Effector memory CD8-positive, alpha-beta T cell (primary cell): ENCODE data around the gene CALCB.
"Not testable (repeated sequence)": the region's sequence is repeated elsewhere in the genome, so short reads cannot be mapped to it uniquely, and the experiment has no call there.

Experiments
- ATAC-seq: fragments of 150-1000 bp; cut with Tn5 transposase; replicated peaks from 2 replicates; pipeline ENCODE4 v1.10.0; 2021; ENCODE audit warnings: mild to moderate bottlenecking, moderate library complexity
- DNase-seq, 3 experiments: peaks; one replicate each; pipeline ENCODE4 v3.0.0; 2021
- H3K27ac Mint-ChIP-seq, 2 donors: one replicate each; pipeline ENCODE4 v1.8.0; 2022; ENCODE audit warnings: mild to moderate bottlenecking in 2 of 2, mixed read lengths in 2 of 2, moderate library complexity in 2 of 2
- H3K27me3 Mint-ChIP-seq, 2 donors: one replicate each; pipeline ENCODE4 v1.8.0; 2022; ENCODE audit warnings: mixed read lengths in 2 of 2
- H3K36me3 Mint-ChIP-seq: one replicate; pipeline ENCODE4 v1.8.0; 2022; ENCODE audit warnings: mild to moderate bottlenecking, moderate library complexity, mixed read lengths; ENCODE audit not compliant: insufficient read depth
- H3K4me1 Mint-ChIP-seq, 2 donors: one replicate each; pipeline ENCODE4 v1.8.0; 2022; ENCODE audit warnings: low read depth in 2 of 2, mixed read lengths in 2 of 2
- H3K4me3 Mint-ChIP-seq, 2 donors: one replicate each; pipeline ENCODE4 v1.8.0; 2022; ENCODE audit warnings: mild to moderate bottlenecking in 2 of 2, mixed read lengths in 2 of 2, moderate library complexity in 2 of 2
- H3K9me3 Mint-ChIP-seq, 2 donors: one replicate each; pipeline ENCODE4 v1.8.0; 2022; ENCODE audit warnings: mixed read lengths in 2 of 2

The CALCB gene

DNA sequence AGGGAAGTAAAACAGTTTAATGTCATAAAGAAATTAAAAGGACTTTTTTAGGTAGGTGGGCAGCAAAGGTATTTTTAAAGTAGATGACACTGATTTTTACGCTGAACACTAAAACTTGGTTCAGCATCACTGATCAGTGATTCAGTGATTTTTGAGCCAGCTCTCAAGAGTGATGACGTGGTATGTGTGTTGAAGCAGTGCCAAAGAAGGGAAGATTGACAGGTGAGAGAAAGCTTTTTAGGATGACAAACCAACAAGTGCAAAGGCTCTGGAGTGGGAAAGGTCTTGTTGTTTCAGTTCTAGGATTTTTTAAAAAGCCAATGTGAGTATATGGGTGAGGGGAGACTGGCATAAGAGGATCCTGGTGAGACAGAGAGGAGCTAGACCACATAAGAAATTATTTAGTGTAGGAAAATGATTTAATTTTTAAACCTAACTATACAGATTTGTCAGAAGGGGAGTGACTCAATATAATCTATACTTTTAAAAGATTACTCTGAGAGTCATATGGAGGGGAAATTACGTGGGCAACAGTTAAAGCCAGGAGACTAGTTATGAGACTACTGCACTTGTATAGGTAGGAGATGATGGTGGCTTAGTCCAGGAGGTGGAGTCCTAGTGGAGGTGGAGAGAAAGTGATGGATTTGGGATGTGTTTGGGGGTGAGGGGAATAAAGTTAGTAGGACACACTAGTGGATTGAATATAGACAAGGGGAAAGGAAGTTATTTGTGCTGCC, 17.6 kb upstream of the CALCB start:
- no peak for ATAC-seq
- Mint-ChIP-seq H3K4me3 (no peak overlapping the region), H3K4me1 (no peaks in the 10 kb centered on the region), H3K9me3 (no peaks in the 10 kb centered on the region), H3K27me3 (peaks cover 29 to 37% of the 10 kb centered on the region in 2 donors), H3K27ac (no peak overlapping the region), H3K36me3 (no peaks in the 10 kb centered on the region)
- DNase-seq, result no peak

- ATAC-seq, result no peak
- H3K27ac Mint-ChIP-seq, result no peak overlapping the region
- no peak for DNase-seq
- no peaks in the 10 kb centered on the region for H3K36me3 Mint-ChIP-seq
- no peaks in the 10 kb centered on the region for H3K4me1 Mint-ChIP-seq
- H3K9me3 Mint-ChIP-seq, result no peaks in the 10 kb centered on the region
- H3K27me3 Mint-ChIP-seq, result peaks cover 29 to 32% of the 10 kb centered on the region in 2 donors
- H3K4me3 Mint-ChIP-seq, result no peak overlapping the region
Observed at GRCh38 chr11:15057329-15057728, 16.1 kb upstream of the CALCB start.

DNA sequence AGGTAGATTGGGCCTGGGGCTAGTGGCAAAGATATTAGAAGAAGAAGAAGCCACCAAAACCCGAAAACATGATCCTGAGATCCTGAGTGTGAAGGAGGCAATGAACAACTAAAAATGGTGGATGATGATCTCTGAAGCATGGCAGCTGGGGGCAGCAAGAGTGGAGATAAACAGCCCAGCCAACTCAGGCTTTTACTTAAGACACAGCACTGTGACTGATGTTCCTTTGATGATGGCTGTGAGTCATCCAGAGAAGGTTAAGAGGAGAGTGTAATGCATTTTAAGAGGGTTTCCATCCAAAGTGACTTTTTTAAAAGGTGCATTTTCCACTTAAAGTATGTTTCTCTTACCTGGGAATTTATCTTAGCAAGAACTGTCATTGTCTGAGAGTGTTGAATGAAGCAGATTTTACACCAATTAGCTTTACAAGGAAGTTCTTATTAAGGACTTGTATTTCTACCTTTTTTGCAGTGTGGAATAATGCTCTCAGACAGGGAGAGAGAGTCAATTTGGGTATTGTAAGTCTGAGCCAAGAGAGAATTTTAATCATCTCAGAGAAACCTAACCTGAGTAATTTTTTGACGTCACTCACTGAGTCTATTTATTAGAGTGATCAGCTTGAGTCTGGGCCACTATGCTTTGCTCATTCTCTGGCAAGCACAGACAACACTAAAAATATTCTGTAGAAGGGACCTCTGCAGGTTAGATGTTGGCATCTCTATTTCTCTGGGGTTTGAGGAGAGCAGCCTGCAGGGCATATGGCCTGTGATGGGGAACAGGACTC, 14.1 kb upstream of the CALCB start:
- no peak overlapping the region for H3K27ac Mint-ChIP-seq
- DNase-seq (no peak), ATAC-seq (no peak)
- H3K36me3 Mint-ChIP-seq, result no peaks in the 10 kb centered on the region
- H3K4me3 Mint-ChIP-seq, result no peak overlapping the region
- H3K27me3 Mint-ChIP-seq, result peaks cover 32 to 41% of the 10 kb centered on the region in 2 donors
- H3K4me1 Mint-ChIP-seq, result no peaks in the 10 kb centered on the region
- no peaks in the 10 kb centered on the region for H3K9me3 Mint-ChIP-seq

- ATAC-seq (no peak), DNase-seq (no peak)
- Mint-ChIP-seq H3K27ac (no peak overlapping the region), H3K4me1 (no peaks in the 10 kb centered on the region), H3K9me3 (no peaks in the 10 kb centered on the region), H3K27me3 (peaks cover 42 to 50% of the 10 kb centered on the region in 2 donors), H3K4me3 (no peak overlapping the region), H3K36me3 (no peaks in the 10 kb centered on the region)
Observed at GRCh38 chr11:15062599-15062998, 10.8 kb upstream of the CALCB start.

GRCh38 chr11:15069751-15070150, 3.6 kb upstream of the CALCB start:
- H3K36me3 Mint-ChIP-seq, H3K4me3 Mint-ChIP-seq, H3K27ac Mint-ChIP-seq, DNase-seq, ATAC-seq, H3K9me3 Mint-ChIP-seq: not testable (repeated sequence)
- Mint-ChIP-seq H3K4me1 (peaks cover 13 to 16% of the 10 kb centered on the region in 2 donors), H3K27me3 (peaks cover 49 to 57% of the 10 kb centered on the region in 2 donors)

GRCh38 chr11:15071556-15072255, 1.7 kb upstream of the CALCB start:
- Mint-ChIP-seq H3K4me3 (no peak overlapping the region), H3K27ac (no peak overlapping the region), H3K4me1 (peaks cover 17 to 19% of the 10 kb centered on the region in 2 donors), H3K36me3 (peaks cover 9% of the 10 kb centered on the region), H3K9me3 (peaks cover 0 to 9% of the 10 kb centered on the region in 2 donors), H3K27me3 (peaks cover 39 to 46% of the 10 kb centered on the region in 2 donors)
- no peak for ATAC-seq
- DNase-seq, result no peak

- Mint-ChIP-seq H3K27me3 (peaks cover 31 to 46% of the 10 kb centered on the region in 2 donors), H3K9me3 (peaks cover 0 to 9% of the 10 kb centered on the region in 2 donors), H3K4me1 (peaks cover 17 to 21% of the 10 kb centered on the region in 2 donors), H3K27ac (no peak overlapping the region), H3K36me3 (peaks cover 9% of the 10 kb centered on the region), H3K4me3 (peak overlapping the region in 1 of 2 donors; percentile 53)
- DNase-seq (no peak), ATAC-seq (no peak)
Observed at GRCh38 chr11:15072551-15073143, 746 bp upstream of the CALCB start.

GRCh38 chr11:15074206-15075161, 1.1 kb downstream of the CALCB start:
- H3K4me1 Mint-ChIP-seq, result peaks cover 17 to 21% of the 10 kb centered on the region in 2 donors
- H3K4me3 Mint-ChIP-seq, result peak overlapping the region; percentile 74 to 83
- no peaks in the 10 kb centered on the region for H3K9me3 Mint-ChIP-seq
- peak overlapping the region in 1 of 2 donors; percentile 69 for H3K27ac Mint-ChIP-seq
- DNase-seq (peak; percentile 73 to 80 (median 77)), ATAC-seq (peak; percentile 86)
- peaks cover 22 to 39% of the 10 kb centered on the region in 2 donors for H3K27me3 Mint-ChIP-seq
- peaks cover 9% of the 10 kb centered on the region for H3K36me3 Mint-ChIP-seq

DNA sequence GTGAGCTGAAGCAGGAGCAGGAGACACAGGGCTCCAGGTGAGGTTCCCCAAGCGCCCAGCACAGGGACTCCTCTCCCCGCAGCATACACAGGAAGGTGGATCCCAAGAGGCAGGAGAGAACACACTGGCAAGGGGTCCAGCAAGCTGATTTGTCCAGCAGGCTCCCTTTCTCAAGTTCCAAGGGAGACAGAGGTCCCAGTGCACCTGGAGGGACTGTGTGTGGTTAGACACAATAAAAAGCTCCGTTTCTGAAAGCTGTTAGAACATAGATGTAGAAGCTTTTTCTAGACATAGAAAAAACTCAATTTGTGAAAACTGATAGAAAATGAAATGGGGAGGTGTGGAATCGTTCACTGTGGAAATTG, 1.8 kb downstream of the CALCB start:
- no peak for ATAC-seq
- Mint-ChIP-seq H3K27me3 (peaks cover 22 to 39% of the 10 kb centered on the region in 2 donors), H3K36me3 (peaks cover 9% of the 10 kb centered on the region), H3K9me3 (no peaks in the 10 kb centered on the region), H3K27ac (no peak overlapping the region), H3K4me3 (peak overlapping the region; percentile 74 to 83), H3K4me1 (peaks cover 17 to 21% of the 10 kb centered on the region in 2 donors)
- no peak for DNase-seq

DNA sequence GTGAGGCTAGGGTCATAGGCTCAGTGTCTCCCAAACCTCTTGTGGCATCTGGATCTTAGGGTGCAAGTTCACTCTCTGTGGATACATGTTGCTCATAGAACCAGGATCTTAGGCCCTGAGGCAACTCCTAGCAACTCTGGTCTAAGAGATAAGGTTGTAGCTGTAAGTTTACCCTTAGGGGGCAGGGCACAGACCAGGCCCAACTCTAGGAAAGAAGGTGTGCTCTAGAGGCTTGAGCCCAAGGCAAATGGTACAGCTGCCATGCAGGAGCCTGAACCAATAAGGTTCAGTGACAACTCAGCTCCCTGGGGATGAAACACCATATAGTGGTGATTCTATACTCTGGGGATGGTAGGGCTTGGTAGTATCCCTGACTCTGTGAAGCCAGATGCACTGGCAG, 17.8 kb downstream of the CALCB start:
- Mint-ChIP-seq H3K9me3 (no peaks in the 10 kb centered on the region), H3K27me3 (peaks cover 45 to 76% of the 10 kb centered on the region in 2 donors), H3K27ac (no peak overlapping the region), H3K4me1 (no peaks in the 10 kb centered on the region), H3K4me3 (no peak overlapping the region), H3K36me3 (no peaks in the 10 kb centered on the region)
- no peak for DNase-seq
- ATAC-seq, result no peak

DNA sequence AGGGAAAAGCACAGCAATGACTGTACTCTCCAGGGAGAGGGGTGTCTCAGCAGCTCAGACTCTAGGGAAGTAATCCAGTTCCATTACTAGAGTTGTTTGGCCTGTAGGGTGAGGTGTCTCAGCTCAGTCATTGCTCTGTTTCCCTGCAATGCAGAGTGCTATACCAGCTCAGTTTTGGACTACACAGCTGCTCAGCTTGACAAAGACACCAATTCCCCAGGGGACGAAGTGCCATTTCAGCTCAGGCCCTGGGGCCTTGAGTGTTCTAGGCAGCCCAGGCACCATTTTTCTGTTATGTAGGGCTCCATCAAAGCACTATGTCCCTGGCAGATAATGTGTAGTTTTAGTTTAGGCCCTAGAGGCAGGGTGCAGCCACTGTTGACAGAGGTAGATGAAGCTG, 18.2 kb downstream of the CALCB start:
- no peak for DNase-seq
- Mint-ChIP-seq H3K9me3 (no peaks in the 10 kb centered on the region), H3K4me1 (no peaks in the 10 kb centered on the region), H3K27me3 (peaks cover 49 to 76% of the 10 kb centered on the region in 2 donors), H3K4me3 (no peak overlapping the region), H3K36me3 (no peaks in the 10 kb centered on the region), H3K27ac (no peak overlapping the region)
- no peak for ATAC-seq

DNA sequence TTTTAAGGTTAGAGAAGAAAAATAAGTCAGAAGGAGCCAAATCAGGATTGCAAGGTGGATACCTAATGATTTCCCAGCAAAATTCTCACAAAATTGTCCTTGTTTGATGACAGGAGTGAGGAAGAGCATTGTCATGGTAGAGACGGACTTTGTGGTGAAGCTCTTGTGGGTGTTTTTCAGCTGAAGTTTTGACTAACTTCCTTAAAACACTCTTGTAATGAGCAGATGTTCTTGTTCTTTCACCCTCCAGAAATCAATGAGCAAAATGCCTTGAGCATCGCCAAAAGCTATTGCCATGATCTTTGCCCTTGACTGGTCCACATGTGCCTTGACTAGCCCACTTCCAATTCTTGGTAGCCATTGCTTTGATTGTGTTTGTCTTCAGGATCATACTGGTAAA, 20.0 kb downstream of the CALCB start:
- no peaks in the 10 kb centered on the region for H3K9me3 Mint-ChIP-seq
- H3K4me3 Mint-ChIP-seq, result no peak overlapping the region
- H3K27ac Mint-ChIP-seq, result no peak overlapping the region
- no peaks in the 10 kb centered on the region for H3K36me3 Mint-ChIP-seq
- ATAC-seq, result no peak
- DNase-seq, result no peak
- H3K4me1 Mint-ChIP-seq, result no peaks in the 10 kb centered on the region
- peaks cover 54 to 76% of the 10 kb centered on the region in 2 donors for H3K27me3 Mint-ChIP-seq
